ENCODE results near the gene SRBD1.

GRCh38 chr2:45551862-45552261 lies 59.2 kb downstream of the SRBD1 start:
- TF ChIP-seq CTCF (IDR thresholded peaks at IDR 0.05), result no peak
- no peak for TF ChIP-seq POLR2A (IDR thresholded peaks at IDR 0.05)
